Neural progenitor cell (in vitro differentiated cells): ENCODE results near the gene TAGLN3. TPM values are rescaled to one million over a fixed set of nuclear protein-coding genes. Genes with fewer than 3 reads are reported as not detected.

Experiments used
- DNase-seq: peaks from one replicate; pipeline ENCODE4 v3.0.0-alpha.2; 2016; ENCODE audit warnings: low spot score
- H2AFZ ChIP-seq: fragments of 200-600 bp; sonication (generic); replicated peaks from 2 replicates; pipeline ENCODE4 v1.6.1; 2016; ENCODE audit warnings: antibody characterized with exemption
- H3F3A ChIP-seq: fragments of 200-600 bp; sonication (generic); 2 replicates; pipeline ENCODE4 v1.6.1; 2016; ENCODE audit warnings: antibody characterized with exemption, low read depth
- H3K27ac ChIP-seq: fragments of 200-600 bp; sonication (generic); 2 replicates; pipeline ENCODE4 v1.5.1; 2016; ENCODE audit warnings: mild to moderate bottlenecking
- H3K27me3 ChIP-seq: fragments of 200-600 bp; sonication (generic); 2 replicates; pipeline ENCODE4 v1.6.1; 2016; ENCODE audit warnings: mild to moderate bottlenecking, moderate library complexity
- H3K36me3 ChIP-seq: fragments of 200-600 bp; sonication (generic); 2 replicates; pipeline ENCODE4 v1.5.1; 2016
- H3K4me1 ChIP-seq: fragments of 200-600 bp; sonication (generic); 2 replicates; pipeline ENCODE4 v1.6.1; 2016; ENCODE audit warnings: mixed run types
- H3K4me2 ChIP-seq: fragments of 200-600 bp; sonication (generic); 2 replicates; pipeline ENCODE4 v1.6.1; 2016
- H3K4me3 ChIP-seq: fragments of 200-600 bp; sonication (generic); 2 replicates; pipeline ENCODE4 v1.5.1; 2016
- H3K79me2 ChIP-seq: fragments of 200-600 bp; sonication (generic); 2 replicates; pipeline ENCODE4 v1.6.1; 2016; ENCODE audit warnings: low read depth
- H3K9ac ChIP-seq: fragments of 200-600 bp; sonication (generic); 2 replicates; pipeline ENCODE4 v1.6.1; 2016
- H3K9me3 ChIP-seq: fragments of 200-600 bp; sonication (generic); 2 replicates; pipeline ENCODE4 v1.5.1; 2016; ENCODE audit warnings: low read depth
- H4K20me1 ChIP-seq: fragments of 200-600 bp; sonication (generic); 2 replicates; pipeline ENCODE4 v1.6.1; 2016; ENCODE audit warnings: low read depth
- H3K27ac Mint-ChIP-seq: 3 replicates; pipeline ENCODE4 v1.8.0; 2021; ENCODE audit warnings: mixed read lengths
- H3K27me3 Mint-ChIP-seq: 2 replicates; pipeline ENCODE4 v1.8.0; 2022; ENCODE audit warnings: low read depth, mild to moderate bottlenecking, inconsistent platforms, moderate library complexity, mixed read lengths; ENCODE audit not compliant: insufficient read depth
- H3K36me3 Mint-ChIP-seq: 3 replicates; pipeline ENCODE4 v1.8.0; 2021; ENCODE audit warnings: mixed read lengths
- H3K4me1 Mint-ChIP-seq: 3 replicates; pipeline ENCODE4 v1.8.0; 2021; ENCODE audit warnings: mixed read lengths
- H3K4me3 Mint-ChIP-seq: 3 replicates; pipeline ENCODE4 v1.8.0; 2021; ENCODE audit warnings: mild to moderate bottlenecking, moderate library complexity, mixed read lengths
- H3K9me3 Mint-ChIP-seq: 3 replicates; pipeline ENCODE4 v1.8.0; 2020; ENCODE audit warnings: mixed read lengths
- EZH2 ChIP-seq: fragments of 200-600 bp; sonication (generic); IDR thresholded peaks from 2 replicates; pipeline ENCODE4 v1.6.1; 2017; ENCODE audit warnings: antibody characterized with exemption, mild to moderate bottlenecking, moderate library complexity
- EZH2phosphoT487 ChIP-seq: fragments of 200-600 bp; sonication (generic); IDR thresholded peaks from 2 replicates; pipeline ENCODE4 v1.6.1; 2017; ENCODE audit warnings: antibody characterized with exemption
- total RNA-seq: library from RNA; depleted of rRNA; stranded (reverse); fragments of >200 nt; gene quantifications from 2 replicates; pipeline ENCODE4 v1.2.3, GENCODE V29; 2015; ENCODE audit warnings: low replicate concordance
- TF ChIP-seq, protein P1 (sequence below): fragments of 200-600 bp; sonication (generic); IDR thresholded peaks from 2 replicates; pipeline ENCODE4 v1.5.1; 2017; ENCODE audit warnings: antibody characterized with exemption, mild to moderate bottlenecking

TAGLN3 gene
- total RNA-seq, 1 donor from 2014 or later, result 46.6 TPM

- Histone ChIP-seq H3K27me3 (no peaks in the 10 kb centered on the region), H3K4me1 (no peaks in the 10 kb centered on the region), H3F3A (no peaks in the 10 kb centered on the region), H3K79me2 (no peaks in the 10 kb centered on the region), H3K9me3 (no peaks in the 10 kb centered on the region), H3K27ac (no peak overlapping the region), H4K20me1 (no peaks in the 10 kb centered on the region), H3K4me2 (no peak overlapping the region), H3K4me3 (no peak overlapping the region), H3K9ac (no peak overlapping the region), H2AFZ (peak overlapping the region; percentile 15), H3K36me3 (no peaks in the 10 kb centered on the region)
- DNase-seq, result no peak
- Mint-ChIP-seq H3K4me1 (peaks cover 46% of the 10 kb centered on the region), H3K27ac (no peak overlapping the region), H3K27me3 (peaks cover 2% of the 10 kb centered on the region), H3K9me3 (peaks cover 5% of the 10 kb centered on the region), H3K4me3 (no peak overlapping the region), H3K36me3 (peaks cover 3% of the 10 kb centered on the region)
- TF ChIP-seq EZH2 (no peak), EZH2phosphoT487 (no peak)
- TF ChIP-seq, protein P1, sequence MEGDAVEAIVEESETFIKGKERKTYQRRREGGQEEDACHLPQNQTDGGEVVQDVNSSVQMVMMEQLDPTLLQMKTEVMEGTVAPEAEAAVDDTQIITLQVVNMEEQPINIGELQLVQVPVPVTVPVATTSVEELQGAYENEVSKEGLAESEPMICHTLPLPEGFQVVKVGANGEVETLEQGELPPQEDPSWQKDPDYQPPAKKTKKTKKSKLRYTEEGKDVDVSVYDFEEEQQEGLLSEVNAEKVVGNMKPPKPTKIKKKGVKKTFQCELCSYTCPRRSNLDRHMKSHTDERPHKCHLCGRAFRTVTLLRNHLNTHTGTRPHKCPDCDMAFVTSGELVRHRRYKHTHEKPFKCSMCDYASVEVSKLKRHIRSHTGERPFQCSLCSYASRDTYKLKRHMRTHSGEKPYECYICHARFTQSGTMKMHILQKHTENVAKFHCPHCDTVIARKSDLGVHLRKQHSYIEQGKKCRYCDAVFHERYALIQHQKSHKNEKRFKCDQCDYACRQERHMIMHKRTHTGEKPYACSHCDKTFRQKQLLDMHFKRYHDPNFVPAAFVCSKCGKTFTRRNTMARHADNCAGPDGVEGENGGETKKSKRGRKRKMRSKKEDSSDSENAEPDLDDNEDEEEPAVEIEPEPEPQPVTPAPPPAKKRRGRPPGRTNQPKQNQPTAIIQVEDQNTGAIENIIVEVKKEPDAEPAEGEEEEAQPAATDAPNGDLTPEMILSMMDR, result no peak
Observed at GRCh38 chr3:112041321-112041720, 42.6 kb downstream of the TAGLN3 start.

GRCh38 chr3:112042842-112043280 is 44.1 kb downstream of the TAGLN3 start:
- Histone ChIP-seq H3K4me2 (no peak overlapping the region), H3K27ac (no peak overlapping the region), H3K4me3 (no peak overlapping the region), H3K4me1 (no peaks in the 10 kb centered on the region), H3K9ac (no peak overlapping the region), H3K9me3 (no peaks in the 10 kb centered on the region), H3K79me2 (no peaks in the 10 kb centered on the region), H3K36me3 (no peaks in the 10 kb centered on the region), H3K27me3 (no peaks in the 10 kb centered on the region), H4K20me1 (no peaks in the 10 kb centered on the region), H3F3A (peaks cover 5% of the 10 kb centered on the region), H2AFZ (no peak overlapping the region)
- Mint-ChIP-seq H3K36me3 (no peaks in the 10 kb centered on the region), H3K27ac (no peak overlapping the region), H3K9me3 (no peaks in the 10 kb centered on the region), H3K4me1 (peaks cover 42% of the 10 kb centered on the region), H3K27me3 (peaks cover 2% of the 10 kb centered on the region), H3K4me3 (no peak overlapping the region)
- no peak for DNase-seq
- TF ChIP-seq, protein P1, result no peak
- TF ChIP-seq EZH2phosphoT487, result no peak
- TF ChIP-seq EZH2, result no peak

GRCh38 chr3:112043621-112044201 is 45.0 kb downstream of the TAGLN3 start:
- Histone ChIP-seq H2AFZ (peak overlapping the region; percentile 53), H3K36me3 (no peaks in the 10 kb centered on the region), H3K4me1 (peaks cover 6% of the 10 kb centered on the region), H3K27ac (no peak overlapping the region), H3K4me2 (no peak overlapping the region), H3K4me3 (no peak overlapping the region), H3K9ac (no peak overlapping the region), H3K27me3 (no peaks in the 10 kb centered on the region), H3K9me3 (no peaks in the 10 kb centered on the region), H4K20me1 (no peaks in the 10 kb centered on the region), H3F3A (peaks cover 12% of the 10 kb centered on the region), H3K79me2 (no peaks in the 10 kb centered on the region)
- Mint-ChIP-seq H3K4me3 (no peak overlapping the region), H3K27ac (no peak overlapping the region), H3K27me3 (peaks cover 2% of the 10 kb centered on the region), H3K9me3 (no peaks in the 10 kb centered on the region), H3K4me1 (peaks cover 35% of the 10 kb centered on the region), H3K36me3 (no peaks in the 10 kb centered on the region)
- TF ChIP-seq EZH2, result no peak
- TF ChIP-seq, protein P1, result peak; percentile 94
- DNase-seq, result peak; percentile 72
